GM19397 (cell line): Measurements from ENCODE around the gene DSTYK.
"Not testable (repeated sequence)": the region's sequence is repeated elsewhere in the genome, so short reads cannot be mapped to it uniquely, and the experiment has no call there.

Source experiments
- ATAC-seq: cut with Tn5 transposase; IDR thresholded peaks from one replicate; pipeline ENCODE4 v1.9.1; 2021; ENCODE audit warnings: mild to moderate bottlenecking, moderate library complexity; ENCODE audit not compliant: unreplicated experiment

DSTYK gene

DNA sequence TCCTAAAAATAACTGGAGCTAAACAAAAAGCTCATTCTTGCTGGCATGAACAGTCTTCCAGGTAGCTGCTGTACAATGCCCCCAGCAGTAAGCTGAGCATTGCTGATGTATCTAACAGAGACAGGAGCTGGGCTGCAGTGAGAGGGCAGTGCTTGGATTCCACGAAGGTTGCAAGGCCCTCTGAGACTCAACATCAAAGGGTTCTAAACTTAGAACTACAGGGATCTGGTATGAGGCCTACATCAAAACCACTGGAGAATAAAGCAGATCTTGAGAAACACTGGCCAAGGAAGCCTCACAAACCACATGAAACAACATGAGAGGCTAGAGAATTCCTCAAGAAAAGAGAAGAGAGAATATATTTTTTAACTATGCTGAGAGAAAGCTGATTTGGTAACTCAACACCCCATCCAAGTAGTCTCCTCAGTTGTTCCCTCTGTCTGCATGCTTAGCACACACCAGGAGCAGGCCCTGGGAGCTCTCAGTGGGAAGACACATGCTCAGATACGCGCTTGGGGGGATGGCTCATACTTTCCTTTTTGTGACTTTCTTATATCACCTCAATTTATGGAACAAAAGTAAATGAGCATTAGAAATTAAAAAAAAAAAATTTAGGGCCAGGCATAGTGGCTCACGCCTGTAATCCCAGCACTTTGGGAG lies 27.7 kb downstream of the DSTYK start:
- ATAC-seq: no peak

DNA sequence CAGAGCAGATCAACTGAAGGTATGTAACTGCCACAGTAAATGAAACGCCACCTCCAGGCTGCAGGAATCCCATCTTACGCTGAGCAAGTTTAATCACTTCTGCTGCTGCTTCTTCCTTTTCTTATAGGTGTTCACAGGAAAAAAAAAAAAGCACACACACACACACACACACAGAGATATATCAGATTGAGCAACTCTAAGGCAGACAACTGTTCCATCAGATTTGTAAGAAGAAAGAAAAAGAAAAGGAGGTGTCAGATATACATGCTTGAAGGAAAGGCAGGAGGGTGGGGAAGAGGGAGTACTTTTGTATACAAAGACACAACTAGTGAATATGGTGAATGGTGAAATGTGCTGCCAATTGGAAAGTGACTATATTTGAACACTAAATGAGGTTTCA lies 28.6 kb downstream of the DSTYK start:
- ATAC-seq: no peak

DNA sequence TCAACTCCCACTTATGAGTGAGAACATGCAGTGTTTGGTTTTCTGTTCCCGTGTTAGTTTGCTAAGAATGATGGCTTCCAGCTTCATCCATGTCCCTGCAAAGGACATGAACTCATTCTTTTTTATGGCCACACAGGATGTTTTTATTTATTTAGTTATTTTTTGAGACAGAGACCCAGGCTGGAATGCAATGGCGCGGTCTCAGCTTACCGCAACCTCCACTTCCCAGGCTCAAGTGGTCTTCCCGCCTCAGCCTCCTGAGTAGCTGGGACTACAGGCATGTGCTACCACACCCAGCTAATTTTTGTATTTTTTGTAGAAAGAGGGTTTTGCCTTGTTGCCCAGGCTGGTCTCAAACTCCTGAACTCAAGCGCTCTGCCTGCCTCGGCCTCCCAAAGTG lies 31.2 kb downstream of the DSTYK start:
- ATAC-seq: not testable (repeated sequence)

DNA sequence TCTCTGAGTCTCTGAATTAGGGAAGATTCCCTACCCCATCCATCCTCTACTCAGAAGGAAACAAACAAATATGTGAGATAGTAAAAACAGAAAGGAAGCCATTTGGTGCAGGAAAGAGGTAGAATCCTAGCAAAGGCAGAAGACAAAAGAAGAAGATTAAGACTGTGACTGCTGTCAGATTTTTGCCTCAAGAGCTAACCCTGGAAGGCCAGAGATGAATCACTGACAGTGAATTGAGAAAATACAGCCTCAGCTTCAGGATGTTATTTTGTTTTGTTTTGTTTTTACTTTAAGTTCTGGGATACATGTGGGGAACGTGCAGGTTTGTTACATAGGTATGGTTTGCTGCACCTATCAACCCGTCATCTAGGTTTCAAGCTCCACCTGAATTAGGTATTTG lies 31.7 kb downstream of the DSTYK start:
- ATAC-seq: no peak

DNA sequence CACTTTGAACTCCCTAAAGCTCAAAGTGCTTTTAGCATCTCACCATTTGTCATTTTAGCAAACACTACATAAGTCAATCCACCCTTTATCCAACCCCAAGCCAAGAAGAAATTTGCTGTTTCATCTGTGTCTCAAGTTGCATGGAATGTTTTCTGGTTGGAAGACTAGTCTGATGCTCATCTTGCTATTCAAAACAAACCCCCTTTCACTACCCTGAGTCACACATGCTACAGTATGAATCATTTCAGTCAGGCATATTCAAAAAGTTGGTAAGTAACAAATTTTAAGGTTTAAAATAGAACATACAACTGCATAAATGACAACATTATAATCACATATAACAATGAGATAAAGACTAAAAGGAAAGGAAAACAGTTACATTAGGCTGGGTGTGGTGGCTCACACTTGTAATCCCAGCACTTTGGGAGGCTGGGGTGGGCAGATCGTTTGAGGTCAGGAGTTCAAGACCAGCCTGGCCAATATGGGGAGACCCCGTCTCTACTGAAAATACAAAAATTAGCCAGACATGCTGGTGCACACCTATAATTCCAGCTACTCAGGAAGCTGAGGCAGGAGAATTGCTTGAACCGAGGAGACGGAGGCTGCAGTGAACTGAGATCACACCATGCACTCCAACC lies 38.7 kb downstream of the DSTYK start:
- ATAC-seq: no peak

DNA sequence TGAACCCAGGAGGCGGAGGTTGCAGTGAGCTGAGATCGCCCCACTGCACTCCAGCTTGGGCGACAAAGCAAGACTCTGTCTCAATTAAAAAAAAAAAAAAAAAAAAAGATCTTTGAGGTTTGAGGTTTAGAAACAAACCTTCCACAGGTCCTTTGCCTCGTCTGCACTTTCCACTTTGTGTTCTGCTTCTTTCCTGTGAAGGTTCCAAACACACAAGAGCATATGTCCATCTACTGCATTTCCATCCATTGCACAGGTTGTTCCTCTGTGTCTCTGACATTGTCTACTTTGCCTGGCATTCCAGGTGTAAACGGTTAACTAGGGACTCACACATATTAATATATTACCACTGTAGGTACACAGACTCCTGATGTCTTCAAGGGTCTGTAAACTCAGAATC lies 40.1 kb downstream of the DSTYK start:
- ATAC-seq: no peak

DNA sequence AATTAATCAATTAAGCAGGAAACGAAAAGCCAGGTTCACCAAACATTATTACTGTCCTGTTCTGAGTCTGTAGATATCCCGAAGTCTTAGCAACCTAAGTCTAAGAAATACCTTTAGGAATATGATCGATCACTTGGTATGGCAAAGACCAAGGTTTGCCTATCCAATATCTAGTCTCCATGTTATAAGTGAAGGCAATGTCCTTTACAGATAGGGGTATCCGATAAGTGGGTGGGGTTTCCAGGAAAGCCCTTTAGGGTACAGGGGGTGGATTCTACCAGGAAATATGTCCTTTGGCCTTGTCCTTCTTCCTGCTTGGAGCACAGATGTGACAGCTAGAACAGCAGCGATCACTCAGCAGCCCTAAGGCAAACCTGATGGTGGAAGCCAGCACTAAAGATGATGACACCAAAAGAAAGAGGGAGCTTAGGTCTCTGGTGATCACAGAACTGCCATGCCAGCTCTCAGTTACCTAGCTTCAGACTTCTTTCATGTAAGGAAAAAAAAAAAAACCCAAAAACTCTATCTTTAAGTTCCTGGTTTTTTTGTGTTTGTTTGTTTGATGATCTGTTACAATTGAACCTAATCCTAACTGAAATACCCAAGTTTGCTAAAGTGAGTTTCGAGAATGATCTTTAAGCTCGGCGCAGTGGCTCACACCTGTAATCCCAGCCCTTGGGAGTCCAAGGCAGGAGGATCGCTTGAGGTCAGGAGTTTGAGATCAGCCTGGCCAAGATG lies 40.8 kb downstream of the DSTYK start:
- no peak for ATAC-seq

DNA sequence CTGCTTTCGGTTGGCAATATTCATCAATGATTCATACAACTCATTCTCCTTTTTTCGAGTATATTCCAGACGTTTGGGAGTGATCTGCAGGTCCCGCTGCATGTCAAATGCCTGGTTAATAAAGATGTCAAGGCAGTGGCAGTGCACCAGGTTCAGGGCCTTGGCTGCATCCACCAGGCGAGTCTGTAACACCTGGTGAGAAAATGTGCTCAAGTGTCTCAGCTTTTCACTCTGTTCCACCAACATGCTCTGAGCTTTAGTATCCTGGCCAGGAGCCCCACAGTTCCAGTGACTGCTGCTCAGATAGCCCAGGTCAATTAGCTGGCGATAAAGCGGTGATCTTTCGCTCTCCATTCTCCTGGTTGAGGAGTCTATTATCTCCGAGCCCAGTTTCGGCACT lies 42.3 kb downstream of the DSTYK start:
- no peak for ATAC-seq

DNA sequence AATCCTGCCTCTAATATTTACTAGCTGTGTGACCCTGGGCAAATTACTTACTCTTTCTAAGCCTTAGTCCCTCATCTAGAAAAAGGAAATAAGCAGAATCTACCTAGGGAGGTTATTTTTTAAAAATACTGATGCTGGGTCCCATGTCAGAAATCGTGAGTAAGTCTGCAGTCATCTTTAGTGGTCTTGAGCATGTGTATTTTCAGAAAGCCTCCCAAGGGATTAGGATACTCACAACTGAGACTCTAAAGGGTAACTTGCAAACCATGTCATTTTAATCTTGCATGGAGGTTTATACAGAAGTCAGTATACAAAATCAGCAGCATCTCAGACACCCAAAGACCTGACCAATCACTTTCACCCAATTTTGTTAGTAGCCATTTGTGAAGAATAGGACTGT lies 43.2 kb downstream of the DSTYK start:
- ATAC-seq: no peak

DNA sequence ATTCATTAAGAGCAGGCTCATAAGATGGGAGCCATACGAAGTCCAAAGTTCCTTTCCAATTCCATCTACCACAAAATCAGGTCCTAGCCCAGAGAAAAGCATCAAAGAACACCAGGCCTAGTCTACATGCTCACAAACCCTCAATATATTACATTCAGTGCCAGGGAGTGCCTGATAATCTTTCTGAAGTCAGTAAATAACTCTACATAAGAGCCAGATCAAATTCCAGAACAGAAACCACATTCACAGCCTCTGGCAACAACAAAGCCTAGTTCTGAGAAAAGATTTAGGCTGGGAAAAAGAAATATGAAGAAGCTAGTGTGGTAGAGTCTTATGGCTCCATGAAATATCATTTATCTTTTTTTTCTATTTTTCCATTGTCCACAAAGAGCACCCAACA lies 49.2 kb downstream of the DSTYK start:
- ATAC-seq: no peak

DNA sequence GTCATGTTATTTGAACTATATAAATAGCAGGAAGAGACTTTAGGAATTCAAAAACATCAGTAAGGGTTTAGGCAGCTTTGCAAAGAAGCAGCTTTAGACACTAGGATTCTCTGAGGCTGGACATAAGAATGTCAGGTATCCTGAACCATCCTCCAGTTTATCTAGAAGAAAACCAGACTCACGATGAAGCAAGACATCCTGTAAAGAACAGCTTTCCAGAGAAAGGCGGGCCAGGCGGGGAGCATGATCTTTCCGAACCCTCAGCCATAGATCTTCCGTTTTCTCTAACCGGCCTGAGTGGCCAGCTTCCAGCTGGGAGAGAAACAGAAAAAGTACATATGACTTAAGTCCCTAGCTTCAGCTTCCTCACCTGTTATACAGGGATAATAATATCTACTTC lies 50.4 kb downstream of the DSTYK start:
- ATAC-seq: no peak

DNA sequence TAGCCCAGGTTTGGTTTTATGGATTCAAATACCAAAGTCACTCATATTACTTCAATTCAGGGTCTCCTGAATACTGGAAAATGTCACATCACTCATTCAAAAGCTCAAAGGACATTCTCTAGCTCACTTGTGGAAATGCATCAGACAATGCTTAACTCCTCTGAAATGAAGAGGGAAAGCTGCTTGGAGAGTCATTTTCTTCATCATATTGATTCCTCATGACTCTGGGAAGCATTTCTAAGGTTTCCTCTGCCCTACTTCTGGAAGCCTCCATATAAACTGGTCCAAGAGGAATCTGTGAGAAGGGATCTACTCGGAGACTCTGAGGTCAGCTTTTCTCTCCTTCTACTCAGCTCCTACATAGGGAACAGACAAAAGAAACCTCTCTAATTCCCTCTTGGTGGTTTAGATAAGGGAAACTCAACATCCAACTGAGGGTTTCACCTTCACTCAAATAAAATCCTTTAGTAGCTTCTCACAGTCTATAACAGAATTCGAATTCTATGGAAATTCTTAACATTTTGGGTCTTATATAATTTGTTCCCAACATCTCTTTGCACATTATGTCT lies 53.4 kb downstream of the DSTYK start:
- ATAC-seq: no peak

DNA sequence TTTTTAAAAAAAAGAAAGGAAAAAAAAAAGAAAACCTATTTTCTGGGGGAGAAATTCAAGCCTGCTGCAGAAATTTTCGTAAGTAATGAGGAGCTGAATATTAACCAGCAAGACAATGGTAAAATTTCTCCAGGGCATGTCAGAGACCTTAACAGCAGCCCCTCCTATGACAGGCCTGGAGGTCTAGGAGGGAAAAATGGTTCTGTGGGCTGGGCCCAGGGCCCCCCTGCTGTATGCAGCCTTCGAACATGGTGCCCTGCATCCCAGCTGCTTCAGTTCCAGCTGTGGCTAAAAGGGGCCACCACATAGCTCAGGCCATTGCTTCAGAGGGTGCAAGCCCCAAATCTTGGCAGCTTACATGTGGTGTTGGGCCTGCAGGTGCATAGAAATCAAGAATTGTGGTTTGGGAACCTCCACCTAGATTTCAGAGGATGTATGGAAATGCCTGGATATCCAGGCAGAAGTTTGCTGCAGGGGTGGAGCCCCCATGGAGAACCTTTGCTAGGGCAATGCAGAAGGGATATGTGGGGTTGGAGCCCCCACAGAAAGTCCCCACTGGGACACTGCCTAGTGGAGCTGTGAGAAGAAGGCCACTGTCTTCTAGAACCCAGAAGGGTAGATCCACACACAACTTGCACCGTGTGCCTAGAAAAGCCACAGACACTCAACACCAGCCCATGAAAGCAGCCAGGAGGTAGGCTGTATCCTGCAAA lies 55.7 kb downstream of the DSTYK start:
- ATAC-seq: not testable (repeated sequence)

DNA sequence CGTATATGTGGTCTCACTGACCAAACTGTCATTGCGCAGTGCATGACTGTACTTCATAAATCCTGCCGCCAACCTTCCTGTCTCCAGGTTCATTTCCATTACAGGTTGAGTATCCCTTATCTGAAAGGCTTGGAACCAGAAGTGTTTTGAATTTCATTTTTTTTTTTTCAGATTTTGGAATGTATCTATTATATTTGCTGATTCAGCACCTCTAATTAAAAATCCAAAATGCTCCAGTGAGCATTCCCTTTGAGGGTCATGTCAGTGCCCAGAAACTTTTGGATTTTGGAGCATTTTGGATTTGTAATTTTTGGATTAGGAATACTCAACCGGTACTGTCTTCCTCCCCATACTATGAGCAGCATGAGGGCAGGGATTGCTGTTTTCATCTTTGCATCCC lies 59.0 kb downstream of the DSTYK start:
- ATAC-seq: no peak

DNA sequence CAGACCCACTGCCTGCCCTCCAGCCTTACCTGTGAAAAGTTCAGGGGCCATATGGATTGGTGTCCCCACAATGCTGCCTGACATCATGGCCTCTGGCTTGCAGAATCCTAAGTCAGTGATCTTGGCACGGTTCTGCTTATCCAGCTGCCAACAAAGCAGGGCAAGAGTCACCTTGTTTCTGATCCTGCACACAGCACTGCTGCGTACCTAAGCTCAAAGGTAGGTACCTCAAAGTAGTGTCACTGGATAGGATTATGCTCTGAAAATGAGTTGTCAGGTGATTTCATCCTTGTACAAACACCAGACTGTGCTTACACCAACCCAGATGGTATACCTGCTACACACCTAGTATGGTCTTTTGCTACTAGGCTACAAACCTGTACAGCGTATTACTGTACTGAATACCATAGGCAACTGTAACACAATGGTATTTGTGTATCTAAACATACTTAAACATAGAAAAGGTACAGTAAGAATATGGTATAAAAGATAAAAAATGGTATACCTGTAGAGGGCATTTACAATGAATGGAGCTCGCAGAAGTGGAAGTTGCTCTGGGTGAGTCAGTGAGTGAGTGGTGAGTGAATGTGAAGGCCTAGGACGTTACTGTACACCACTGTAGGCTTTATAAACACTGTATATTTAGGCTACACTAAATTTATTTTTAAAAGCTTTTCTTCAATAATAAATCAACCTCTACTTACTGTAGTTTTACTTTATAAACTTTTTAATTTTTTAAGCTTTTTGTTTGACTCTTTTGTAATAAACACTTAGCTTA lies 60.7 kb downstream of the DSTYK start:
- no peak for ATAC-seq

DNA sequence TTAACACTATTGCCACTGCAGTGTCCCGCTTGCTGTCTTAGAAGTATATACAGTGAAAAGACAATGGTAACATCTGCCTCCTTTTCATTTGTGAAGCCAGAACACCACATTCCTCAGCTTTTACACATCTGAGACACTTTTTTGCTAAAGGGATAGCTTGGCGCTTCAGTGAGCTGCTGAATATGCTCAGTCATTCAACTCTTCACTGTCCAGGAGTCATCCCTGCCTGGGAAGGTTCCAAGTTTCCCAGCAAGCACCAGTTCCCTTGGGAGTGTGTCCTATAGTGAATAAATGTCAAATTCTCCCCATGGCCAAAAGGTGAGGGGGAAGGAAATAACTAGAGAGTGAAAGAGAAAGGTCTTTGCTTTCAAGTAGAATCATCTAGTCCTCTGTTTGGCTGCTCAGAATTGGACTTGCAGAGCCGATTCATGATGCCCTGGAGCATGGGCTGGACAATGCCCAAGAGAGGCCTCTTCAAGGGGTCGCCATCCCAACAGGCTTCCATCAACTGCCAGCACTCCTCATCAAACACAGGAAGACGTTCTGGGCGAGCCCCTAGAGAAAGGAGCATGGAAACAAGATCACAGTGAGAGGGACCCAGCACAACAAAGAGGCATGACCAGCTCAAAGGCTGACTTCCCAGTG lies 64.2 kb downstream of the DSTYK start:
- ATAC-seq: no peak

DNA sequence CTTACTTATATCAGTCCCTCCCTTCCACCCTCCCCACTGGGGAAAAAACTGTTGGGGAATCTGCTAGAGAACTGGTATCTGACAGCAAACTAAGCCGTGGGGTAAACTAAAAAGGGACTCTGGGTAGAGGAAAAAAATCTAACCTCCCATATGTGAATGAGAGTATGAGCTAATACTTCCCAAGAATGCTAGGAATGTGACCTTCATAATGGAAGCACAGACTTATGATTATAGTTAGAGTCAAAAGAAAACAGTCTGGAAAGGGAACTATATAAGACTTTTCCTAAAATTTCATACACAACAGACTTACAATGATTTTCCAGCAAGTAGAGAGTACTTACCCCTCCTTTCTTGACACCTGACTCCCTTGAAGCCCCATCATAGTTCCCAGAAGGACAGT lies 66.8 kb downstream of the DSTYK start:
- ATAC-seq: no peak

DNA sequence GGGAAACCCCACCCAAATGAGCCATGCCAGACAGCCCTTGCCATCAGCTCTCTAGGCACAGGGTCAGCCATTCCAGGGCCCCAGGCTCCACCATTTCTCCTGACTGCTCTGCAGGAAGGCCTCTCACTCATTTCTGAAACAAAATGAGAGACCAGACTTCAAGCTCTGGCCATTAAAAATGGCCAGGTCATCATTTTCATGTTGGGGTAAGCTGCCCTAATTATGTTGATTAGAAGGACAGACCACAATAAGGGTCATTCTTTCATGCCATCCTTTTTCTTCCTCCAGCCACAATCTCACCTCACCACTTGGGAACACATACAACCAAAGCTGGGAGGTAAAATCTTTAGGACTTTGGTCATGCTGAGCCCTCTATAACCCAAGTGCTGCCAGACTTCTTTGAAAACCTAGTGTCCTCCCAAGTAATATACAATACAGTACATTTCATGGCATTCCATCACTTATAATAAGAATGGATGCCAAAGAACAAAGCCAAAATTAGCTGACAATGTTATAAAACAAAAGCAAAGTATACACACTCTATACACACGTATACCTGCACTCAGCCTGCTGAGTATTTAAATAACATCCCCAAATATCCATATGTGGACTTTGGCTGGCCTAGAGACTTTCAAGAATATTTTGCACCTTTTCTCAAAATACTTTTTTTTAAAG lies 67.3 kb downstream of the DSTYK start:
- no peak for ATAC-seq

DNA sequence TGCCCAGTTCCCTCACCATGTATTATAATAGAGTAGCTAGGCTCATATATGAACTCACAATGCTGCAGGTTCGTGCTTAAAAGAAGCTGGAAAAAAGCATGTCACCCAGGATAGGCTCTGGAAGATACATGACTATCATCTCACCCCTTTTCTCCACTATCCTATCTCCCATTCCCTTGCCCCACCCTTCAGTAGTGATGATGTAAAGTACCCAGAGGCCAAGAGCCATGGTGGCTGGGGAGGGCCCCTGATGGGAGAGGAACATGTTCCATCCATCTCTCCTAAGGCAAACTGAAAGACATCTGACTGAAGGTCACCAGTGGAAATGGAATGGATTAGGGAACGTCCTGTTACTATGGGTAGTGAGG lies 69.4 kb downstream of the DSTYK start:
- no peak for ATAC-seq
